HT1080 (cell line): ENCODE results near the gene FDXACB1. TPM values are rescaled to one million over a fixed set of nuclear protein-coding genes. Genes with fewer than 3 reads are reported as not detected.

ENCODE experiments used
- DNase-seq: peaks from one replicate; pipeline ENCODE4 v3.0.0-alpha.2; 2015; ENCODE audit warnings: low read depth
- small RNA-seq: library from RNA; depleted of rRNA; stranded (forward); fragments of <200 nt; gene quantifications from one replicate; pipeline ENCODE3, GENCODE V24; 2014
- total RNA-seq: library from RNA; depleted of rRNA; stranded (reverse); fragments of >200 nt; shearing (Covaris generic); gene quantifications from 2 replicates; pipeline ENCODE4 v1.2.3, GENCODE V29; 2014; rRNA removed

Gene FDXACB1
- total RNA-seq, 1 experiment from 2014 or later, result 6.0 TPM

GRCh38 chr11:111845276-111846028, 33.5 kb downstream of the FDXACB1 start:
- DNase-seq, result peak; percentile 80

- no peak for DNase-seq
Measured at GRCh38 chr11:111843661-111844060, 35.3 kb downstream of the FDXACB1 start.

GRCh38 chr11:111841370-111842053, 37.5 kb downstream of the FDXACB1 start:
- peak; percentile 68 for DNase-seq

GRCh38 chr11:111840143-111840542, 38.8 kb downstream of the FDXACB1 start:
- no peak for DNase-seq

GRCh38 chr11:111838054-111838453, 40.9 kb downstream of the FDXACB1 start:
- DNase-seq, result no peak

GRCh38 chr11:111837366-111837891, 41.5 kb downstream of the FDXACB1 start:
- DNase-seq, result no peak

- peak; percentile 52 for DNase-seq
Measured at GRCh38 chr11:111836721-111837120, 42.2 kb downstream of the FDXACB1 start.

GRCh38 chr11:111836162-111836561, 42.8 kb downstream of the FDXACB1 start:
- DNase-seq, result no peak

- DNase-seq, result no peak
Measured at GRCh38 chr11:111835665-111836064, 43.3 kb downstream of the FDXACB1 start.

- no peak for DNase-seq
Measured at GRCh38 chr11:111834432-111835163, 44.4 kb downstream of the FDXACB1 start.

- DNase-seq, result no peak
Measured at GRCh38 chr11:111833524-111833923, 45.4 kb downstream of the FDXACB1 start.

GRCh38 chr11:111829185-111829968, 49.6 kb downstream of the FDXACB1 start:
- no peak for DNase-seq

- DNase-seq, result no peak
Measured at GRCh38 chr11:111826322-111826950, 52.5 kb downstream of the FDXACB1 start.

Small RNA genes within 50 kb of the gene (small RNA-seq; reads per million reads assigned to genes)
- gene C11orf52 (not detected), gene GNG5P3 (not detected), gene RNA5SP351 (not detected), gene RPL37AP8 (not detected)

Other genes starting within 250 kb of the FDXACB1 start
- gene PPP2R1B, start 112.8 kb downstream of the FDXACB1 start, total RNA-seq, result 23.9 and 33.9 TPM in 2 replicates
- 18.3 and 25.1 TPM in 2 replicates for gene ALG9, start 7.6 kb downstream of the FDXACB1 start, total RNA-seq
- 63.7 and 74.6 TPM in 2 replicates for gene CFAP68, start 376 bp upstream of the FDXACB1 start, total RNA-seq
- gene CRYAB, start 32.6 kb upstream of the FDXACB1 start, total RNA-seq, result not detected in 2 replicates
- gene HSPB2, start 33.6 kb upstream of the FDXACB1 start, total RNA-seq, result not detected in 2 replicates
- not detected in 2 replicates for gene C11orf52, start 39.7 kb upstream of the FDXACB1 start, total RNA-seq
- gene DIXDC1, start 58.2 kb upstream of the FDXACB1 start, total RNA-seq, result 2.8 and 5.1 TPM in 2 replicates
- 65.8 and 67.9 TPM in 2 replicates for gene DLAT, start 146.2 kb upstream of the FDXACB1 start, total RNA-seq
- gene PIH1D2, start 194.9 kb upstream of the FDXACB1 start, total RNA-seq, result 1.3 TPM in 2 replicates
- 22.1 and 27.2 TPM in 2 replicates for gene NKAPD1, start 195.1 kb upstream of the FDXACB1 start, total RNA-seq
- 106 and 119 TPM in 2 replicates for gene TIMM8B, start 207.6 kb upstream of the FDXACB1 start, total RNA-seq
- 247 and 308 TPM in 2 replicates for gene SDHD, start 207.7 kb upstream of the FDXACB1 start, total RNA-seq